Endometrial microvascular endothelial cells (primary cell): ENCODE results near the gene ABCD3. TPM values are rescaled to one million over a fixed set of nuclear protein-coding genes. Genes with fewer than 3 reads are reported as not detected.
"Not testable (repeated sequence)": the region's sequence is repeated elsewhere in the genome, so short reads cannot be mapped to it uniquely, and the experiment has no call there.

ENCODE experiments used
- in situ Hi-C: cut with HindIII; loops from 2 replicates; pipeline ENCODE4 v1.10.0; 2017; ENCODE audit warnings: low sequenced_read_pairs, low pct_unique_long_range_greater_than_20kb; ENCODE audit errors: inconsistent ontology term
- total RNA-seq: library from RNA; depleted of rRNA; stranded (reverse); fragments of >200 nt; gene quantifications from one replicate; pipeline ENCODE4 v1.2.3, GENCODE V29; 2015; ENCODE audit errors: inconsistent ontology term

The ABCD3 gene
- total RNA-seq, 1 donor from 2014 or later = 35.1 TPM

DNA sequence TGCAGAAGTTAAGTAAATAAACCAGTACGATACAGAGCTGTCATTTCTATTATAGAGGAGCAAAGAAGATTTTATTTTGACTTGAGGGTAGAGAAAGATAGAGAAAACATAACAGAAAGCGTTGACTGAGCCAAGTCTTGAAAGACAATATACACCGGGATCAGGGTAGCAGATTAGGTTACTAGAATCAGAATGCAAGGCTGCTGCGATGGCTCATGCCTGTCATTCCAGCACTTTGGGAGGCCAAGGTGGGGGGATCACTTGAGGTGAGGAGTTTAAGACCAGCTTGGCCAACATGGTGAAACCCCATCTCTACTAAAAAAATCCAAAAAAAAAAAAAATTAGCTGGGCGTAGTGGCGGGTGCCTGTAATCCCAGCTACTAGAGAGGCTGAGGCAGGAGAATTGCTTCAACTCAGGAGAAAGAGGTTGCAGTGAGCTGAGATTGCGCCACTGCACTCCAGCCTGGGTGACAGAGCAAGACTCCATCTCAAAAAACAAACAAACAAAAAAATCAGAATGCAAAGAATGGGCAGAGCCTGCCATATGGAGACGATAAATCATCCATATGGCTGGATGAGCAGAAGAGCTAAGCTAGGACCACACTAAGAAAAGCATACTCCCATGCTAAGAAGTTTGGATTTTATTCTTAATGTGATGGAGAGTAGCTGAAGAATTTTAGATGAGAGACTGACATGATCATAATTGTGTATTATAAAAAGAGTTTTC, 9.9 kb upstream of the ABCD3 start:
- in situ Hi-C loops = no loop called here

DNA sequence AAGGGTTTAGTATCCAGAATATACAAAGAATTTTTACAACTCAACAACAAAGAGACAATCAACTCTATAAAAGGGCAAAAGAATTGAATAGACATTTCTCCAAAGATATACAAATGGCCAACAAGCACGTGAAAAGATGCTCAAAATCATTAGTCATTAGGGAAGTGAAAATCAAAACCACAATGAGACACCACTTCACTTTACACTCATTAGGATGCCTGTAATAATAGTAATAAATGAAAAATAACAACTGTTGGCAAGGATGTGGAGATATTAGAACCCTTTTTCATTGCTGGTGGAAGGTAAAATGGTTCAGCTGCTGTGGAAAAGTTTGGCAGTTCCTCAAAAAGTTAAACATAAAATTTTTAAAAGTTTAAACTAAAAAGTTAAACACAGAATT, 7.0 kb upstream of the ABCD3 start:
- in situ Hi-C loops = no loop called here

DNA sequence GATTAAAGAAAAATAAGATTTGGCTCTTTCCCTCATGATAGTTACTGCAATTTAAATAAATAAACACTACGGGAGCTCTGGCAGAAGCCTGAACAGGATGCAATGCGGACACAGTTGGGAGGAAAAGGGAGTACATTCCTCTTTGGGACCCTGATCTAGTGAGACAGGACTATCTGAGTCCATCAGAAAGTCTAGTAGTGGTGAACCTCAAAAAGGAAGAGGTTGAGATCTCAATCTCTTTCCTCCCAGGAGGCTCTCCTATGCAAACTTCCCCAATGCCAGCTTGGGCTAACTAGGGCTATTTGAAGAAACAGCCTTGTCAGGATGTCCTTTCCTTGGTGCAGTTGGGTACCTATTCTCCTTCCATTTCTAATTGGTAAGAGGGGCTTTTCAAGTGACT, 4.9 kb upstream of the ABCD3 start:
- in situ Hi-C loops = no loop called here

DNA sequence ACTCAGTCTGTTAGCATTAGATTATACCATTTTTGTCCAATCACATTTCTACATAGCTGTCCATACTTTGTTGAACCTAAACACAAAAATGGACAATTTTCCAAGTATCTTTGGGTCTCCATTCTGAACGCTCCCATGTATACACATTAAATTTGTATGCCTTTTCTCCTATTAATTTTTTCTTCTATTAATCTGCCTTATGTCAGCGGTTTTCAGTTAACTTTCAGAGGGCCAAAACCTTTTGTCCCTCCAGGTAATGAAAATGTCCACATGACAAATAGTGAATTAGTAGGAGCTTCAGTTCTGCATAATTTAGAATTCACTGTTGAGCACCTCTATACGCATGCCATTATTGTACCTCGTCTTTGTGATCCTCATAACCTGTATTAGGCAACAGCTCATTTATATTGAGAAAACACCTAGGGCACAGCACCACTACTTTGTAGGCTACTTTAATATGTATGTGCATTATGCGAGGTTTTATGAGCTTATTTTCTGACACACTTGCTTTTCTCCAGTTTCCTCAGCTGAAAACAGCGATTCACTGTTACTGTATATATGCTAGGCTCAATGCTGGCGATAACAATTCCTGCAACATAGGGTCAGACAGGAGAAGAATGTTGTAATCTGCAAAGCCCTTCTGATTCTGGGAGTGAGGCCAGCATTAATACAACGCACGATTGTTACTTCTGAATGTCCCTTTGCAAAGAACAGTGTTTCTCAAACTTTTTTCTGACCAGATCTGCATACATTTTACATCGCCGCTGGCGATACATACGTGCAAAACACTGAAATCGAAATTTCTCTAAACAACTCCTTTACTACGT, 1.1 kb upstream of the ABCD3 start:
- in situ Hi-C loops = no loop called here

DNA sequence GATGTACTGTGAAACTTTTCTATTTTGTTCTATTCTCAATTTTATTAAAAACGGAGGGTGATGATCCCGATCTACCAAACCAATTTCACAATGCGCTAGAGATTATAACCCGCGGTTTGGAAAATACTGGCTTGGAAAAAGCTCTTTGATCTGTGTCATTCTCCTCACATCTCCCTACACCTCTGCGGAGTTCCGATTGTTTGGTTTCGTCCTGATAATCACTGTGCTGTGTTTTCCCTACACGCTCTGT, 536 bp upstream of the ABCD3 start:
- in situ Hi-C loops = no loop called here

DNA sequence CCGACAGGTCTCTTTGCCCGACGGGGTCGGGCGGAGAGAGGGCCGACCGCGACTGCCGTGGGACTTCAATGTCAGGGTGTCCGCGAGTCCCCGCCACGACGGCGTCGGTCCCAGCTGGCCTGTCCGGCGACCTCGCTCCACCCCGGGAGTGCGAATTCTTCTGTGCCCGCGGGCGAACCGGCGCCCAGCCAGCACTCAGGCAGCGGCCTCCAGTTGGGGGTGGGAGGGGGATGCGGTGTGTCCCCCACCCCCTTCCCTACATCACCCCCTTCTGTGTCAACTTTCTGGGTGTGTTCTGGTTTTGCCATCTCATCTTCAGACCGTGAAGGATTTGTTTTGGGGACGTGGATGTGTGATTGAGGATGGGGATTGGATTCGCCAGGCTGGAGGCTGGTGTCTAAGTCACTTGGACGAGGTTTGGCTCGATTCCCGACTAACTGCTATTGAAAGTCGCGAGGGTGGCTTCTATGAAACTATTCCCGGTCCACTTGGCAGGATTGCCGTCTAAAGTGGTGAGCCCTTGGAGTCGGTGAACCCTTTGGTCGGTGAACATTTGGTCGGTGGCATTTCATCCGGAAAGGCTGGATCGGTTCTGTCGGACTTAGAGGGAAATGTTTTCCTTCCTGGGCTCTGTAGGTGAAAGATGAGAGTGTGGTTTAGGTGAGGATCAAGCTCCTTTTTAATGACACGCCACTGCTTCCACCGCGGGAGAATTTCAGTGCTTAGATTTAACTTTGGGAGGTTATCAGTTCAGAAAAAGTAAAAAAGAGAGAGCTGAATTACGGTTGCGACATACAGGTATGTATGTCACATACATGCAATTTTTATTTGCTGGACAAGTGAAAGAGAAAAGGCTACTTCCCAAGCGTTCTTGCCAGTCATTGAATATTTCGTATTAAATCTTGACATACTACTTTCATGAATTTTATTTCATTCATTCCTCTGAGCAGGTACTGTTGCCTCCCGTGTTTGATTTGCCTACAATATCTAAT, 771 bp downstream of the ABCD3 start:
- in situ Hi-C loops = no loop called here

DNA sequence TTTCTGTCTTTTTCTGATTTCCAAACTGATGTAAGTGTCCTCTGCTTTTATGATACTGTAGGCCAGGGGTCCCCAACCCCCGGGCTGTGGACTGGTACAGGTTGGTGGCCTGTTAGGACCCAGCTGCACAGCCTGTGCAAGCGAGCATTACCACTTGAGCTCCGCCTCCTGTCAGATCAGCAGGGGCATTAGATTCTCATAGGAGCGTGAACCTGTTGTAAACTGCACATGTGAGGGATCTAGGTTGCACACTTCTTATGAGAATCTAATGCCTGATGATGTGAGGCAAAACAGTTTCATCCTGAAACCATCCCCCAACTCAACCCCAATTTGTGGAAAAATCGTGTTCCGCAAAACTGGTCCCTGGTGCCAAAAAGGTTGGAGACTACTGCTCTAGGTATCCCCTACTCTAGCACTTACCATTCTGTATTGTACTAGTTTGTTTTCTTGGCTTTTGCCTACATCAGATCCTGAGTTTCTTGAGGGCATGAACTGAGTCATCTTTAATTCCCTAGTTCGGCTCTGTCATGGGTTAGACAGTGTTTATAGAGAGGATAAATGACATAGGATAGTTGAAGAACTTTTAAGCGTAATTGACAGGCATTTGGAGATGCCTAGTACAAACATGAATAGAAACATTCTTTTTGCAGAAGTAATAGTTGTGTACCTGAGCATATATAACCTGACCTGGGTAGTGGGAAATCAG, 4.1 kb downstream of the ABCD3 start:
- in situ Hi-C loops = no loop called here

DNA sequence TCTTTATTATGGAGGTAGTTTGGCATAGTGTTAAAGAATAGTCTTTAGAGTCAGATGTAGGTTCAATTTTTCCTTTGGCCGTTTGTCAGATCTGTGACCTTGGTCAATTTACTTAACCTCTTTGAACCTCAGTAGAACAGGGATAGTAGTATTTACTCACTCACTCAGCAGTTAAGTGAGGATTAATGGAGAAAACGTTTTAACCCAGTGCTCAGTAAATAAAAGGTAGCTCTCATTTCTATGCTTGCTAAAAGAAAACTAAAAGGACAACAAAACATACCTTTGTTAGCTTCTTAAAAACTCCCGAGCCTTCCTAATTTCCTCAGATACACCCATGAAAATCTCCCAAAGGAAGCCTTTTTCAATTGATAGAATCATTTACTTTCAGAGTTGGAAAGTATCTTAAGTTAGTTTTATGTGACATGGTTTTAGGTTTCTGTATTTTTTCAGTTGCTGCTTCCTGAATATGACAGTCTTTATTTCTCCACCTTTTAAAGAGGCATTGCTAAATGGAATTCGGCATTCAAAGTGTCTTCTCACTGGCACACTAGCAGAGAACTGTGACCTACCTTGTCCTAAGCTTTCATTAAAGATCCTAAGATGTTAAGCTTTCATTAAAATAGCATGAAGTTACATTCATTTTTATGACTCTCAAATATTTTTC, 7.8 kb downstream of the ABCD3 start:
- in situ Hi-C loops = no loop called here

DNA sequence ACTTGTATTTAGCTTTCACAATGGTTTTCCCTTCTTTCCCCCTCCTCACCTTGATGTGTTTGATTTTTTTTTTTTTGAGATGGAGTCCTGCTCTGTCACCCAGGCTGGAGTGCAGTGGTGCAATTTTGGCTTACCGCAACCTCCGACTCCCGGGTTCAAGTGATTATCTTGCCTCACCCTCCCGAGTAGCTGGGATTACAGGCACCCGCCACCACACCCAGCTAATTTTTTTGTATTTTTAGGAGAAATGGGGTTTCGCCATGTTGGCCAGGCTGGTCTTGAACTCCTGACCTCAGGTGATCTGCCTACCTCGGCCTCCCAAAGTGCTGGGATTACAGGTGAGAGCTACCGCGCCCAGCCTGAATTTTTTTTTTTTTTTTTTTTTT, 8.3 kb downstream of the ABCD3 start:
- in situ Hi-C loops = not testable (repeated sequence)

DNA sequence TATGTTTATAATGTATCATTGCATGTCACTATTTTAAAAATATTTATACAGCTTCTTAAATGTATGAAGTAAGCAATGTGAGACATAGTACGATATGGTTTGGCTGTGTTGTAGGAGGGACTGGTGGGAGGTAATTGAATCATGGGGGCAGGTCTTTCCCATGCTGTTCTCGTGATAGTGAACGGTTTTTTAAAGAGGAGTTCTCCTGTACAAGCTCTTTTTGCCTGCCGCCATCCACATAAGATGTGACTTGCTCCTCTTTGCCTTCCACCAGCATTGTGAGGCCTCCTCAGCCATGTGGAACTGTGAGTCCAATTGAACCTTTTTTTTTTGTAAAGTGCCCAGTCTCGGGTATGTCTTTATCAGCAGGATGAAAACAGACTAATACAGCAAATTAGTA, 10.3 kb downstream of the ABCD3 start:
- in situ Hi-C loops = no loop called here

DNA sequence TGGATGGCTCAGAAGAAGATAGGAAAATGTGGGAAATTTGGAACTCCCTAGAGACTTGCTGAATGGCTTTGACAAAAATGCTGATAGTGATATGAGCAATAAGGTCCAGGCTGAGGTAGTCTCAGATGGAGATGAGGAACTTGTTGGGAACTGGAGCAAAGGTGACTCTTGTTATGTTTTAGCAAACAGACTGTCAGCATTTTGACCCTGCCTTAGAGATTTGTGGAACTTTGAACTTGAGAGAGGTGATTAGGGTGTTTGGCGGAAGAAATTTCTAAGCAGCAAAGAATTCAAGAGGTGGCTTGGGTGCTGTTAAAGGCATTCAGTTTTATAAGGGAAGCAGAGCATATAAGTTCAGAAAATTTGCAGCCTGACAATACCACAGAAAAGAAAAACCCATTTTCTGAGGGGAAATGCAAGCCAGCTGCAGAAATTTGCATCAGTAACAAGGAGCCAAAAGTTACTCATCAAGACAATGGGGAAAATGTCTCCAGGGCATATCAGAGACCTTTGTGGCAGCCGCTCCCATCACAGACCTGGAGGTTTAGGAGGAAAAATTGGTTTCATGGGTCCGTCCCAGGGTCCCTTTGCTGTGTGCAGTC, 10.8 kb downstream of the ABCD3 start:
- in situ Hi-C loops = not testable (repeated sequence)

DNA sequence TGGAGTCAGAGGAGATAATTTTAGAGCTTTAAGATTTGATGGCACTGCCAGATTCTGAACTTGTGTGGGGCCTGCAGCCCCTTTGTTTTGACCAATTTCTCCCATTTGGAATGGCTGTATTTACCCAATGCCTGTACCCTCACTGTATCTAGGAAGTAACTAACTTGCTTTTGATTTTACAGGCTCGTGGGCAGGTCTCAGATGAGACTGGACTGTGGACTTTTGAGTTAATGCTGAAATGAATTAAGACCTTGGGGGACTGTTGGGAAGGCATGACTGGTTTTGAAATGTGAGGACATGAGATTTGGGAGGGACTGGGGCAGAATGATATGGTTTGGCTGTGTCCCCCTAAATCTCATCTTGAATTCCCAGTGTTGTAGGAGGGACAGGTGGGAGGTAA, 11.9 kb downstream of the ABCD3 start:
- in situ Hi-C loops = not testable (repeated sequence)

DNA sequence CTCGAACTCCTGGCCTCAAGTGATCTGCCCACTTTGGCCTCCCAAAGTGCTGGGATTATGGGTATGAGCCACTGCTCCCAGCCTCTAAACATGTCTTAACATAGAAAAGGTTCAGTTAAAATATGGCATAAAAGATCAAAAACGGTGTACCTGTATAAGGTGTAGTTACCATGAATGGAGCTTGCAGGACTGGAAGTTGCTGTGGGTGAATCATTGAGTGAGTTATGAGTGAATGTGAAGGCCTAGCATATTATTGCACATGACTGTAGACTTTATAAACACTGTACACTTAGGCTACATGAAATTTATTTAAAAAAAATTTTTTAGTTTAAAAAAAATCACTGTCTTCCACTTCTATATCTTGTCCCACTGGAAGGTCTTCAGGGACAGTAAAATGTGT, 15.7 kb downstream of the ABCD3 start:
- in situ Hi-C loops = no loop called here

DNA sequence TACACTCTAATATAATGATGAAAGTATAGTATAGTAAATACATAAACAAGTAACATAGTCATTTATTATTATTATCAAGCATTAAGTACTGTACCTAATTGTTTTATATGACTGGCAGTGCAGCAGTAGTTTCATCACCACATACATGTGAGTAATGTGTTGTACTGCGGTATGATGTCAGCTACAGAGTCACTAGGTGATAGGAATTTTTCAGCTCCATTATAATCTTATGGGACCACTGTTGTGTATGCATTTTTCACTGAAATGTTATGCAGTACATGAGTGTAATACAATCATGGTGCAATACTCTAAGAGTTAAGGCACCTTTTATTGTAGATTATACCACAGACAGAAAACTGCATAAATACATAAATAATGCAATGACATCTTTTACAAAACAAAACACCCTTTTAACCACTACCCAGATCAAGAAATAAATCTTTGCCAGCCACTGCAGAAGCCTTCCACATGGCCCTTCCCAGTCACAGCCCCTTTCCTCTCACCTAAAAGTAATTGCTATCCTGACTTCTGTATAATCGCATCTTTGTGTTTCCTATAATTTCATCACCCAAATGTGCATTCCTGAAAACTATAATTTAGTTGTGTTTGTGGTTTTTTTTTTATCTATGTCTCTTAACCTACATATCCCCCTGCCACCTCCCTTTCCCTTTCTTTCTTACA, 16.3 kb downstream of the ABCD3 start:
- in situ Hi-C loops = no loop called here

DNA sequence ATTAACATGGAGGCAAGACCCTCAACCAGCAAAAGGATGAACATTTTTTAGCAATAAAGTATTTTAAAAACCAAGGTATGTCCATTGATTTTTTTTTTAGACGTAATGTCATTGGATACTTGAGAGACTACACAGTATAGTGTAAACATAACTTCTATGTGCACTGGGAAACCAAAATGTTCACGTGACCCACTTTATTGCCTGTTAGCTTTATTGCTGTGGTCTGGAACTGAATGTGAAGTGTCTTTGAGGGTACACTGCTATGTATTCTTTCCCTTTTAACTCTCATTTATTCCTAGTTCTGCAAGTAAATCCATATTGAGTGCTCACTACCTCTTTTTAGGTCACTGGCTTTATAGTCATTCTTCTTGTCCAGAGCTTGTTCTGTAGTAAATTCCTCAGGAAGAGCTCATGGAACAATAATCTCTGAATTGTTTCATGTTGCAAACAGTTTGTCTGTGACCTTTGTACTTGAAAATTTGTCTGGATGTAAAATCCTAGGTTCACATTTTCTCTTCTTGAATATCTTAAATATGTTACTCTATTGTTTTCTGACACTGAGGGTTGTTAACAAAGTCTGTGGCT, 20.6 kb downstream of the ABCD3 start:
- in situ Hi-C loops = no loop called here

DNA sequence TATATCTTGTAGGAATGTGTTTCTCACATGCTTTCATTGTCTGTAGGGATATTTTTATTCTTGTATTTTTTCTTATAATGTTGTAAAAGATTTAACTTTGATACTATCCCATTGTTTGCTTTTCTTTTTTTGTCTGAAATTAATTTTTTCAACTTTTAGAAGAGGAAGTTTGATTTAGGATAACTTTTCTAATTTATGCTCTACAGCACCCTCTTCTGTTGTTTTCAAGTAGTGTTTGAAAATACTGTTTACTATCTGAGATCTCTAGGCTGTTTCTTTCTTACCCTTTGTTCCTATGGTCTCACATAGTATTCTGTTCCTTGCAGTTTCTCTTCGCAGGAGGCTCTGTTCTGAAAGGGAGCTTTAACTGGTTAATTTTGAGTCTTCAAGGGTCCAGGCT, 21.9 kb downstream of the ABCD3 start:
- in situ Hi-C loops = no loop called here

DNA sequence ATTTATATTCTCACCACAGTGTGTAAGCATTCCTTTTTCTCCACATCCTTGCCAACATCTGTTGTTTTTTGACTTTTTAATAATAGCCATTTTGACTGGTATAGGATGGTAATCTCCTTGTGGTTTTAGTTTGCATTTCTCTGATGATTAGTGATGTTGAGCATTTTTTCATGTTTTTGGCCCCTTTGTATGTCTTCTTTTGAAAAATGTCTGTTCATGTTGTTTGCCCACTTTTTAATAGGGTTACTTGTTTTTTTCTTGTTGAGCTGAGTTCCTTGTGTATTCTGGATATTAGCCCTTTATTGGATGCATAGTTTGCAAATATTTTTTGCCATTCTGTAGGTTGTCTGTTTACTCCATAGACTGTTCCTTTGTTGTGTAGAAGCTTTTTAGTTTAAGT, 24.9 kb downstream of the ABCD3 start:
- in situ Hi-C loops = not testable (repeated sequence)
